Activated naive CD8-positive, alpha-beta T cell treated with anti-CD3 and anti-CD28 coated beads for 36 hours (primary cell): ENCODE data around the gene ZDHHC17. TPM values are rescaled to one million over a fixed set of nuclear protein-coding genes. Genes with fewer than 3 reads are reported as not detected.

ENCODE experiments used
- DNase-seq: peaks from one replicate; pipeline ENCODE4 v3.0.0; 2021
- H3K27ac Mint-ChIP-seq: one replicate; pipeline ENCODE4 v1.8.0; 2022; ENCODE audit warnings: mild to moderate bottlenecking, moderate library complexity, mixed read lengths
- H3K27me3 Mint-ChIP-seq: one replicate; pipeline ENCODE4 v1.8.0; 2022; ENCODE audit warnings: mild to moderate bottlenecking, mixed read lengths
- H3K36me3 Mint-ChIP-seq: one replicate; pipeline ENCODE4 v1.8.0; 2021; ENCODE audit warnings: mild to moderate bottlenecking, mixed read lengths
- H3K4me1 Mint-ChIP-seq: one replicate; pipeline ENCODE4 v1.8.0; 2021; ENCODE audit warnings: mixed read lengths
- H3K4me3 Mint-ChIP-seq: one replicate; pipeline ENCODE4 v1.8.0; 2022; ENCODE audit warnings: mild to moderate bottlenecking, moderate library complexity, mixed read lengths
- H3K9me3 Mint-ChIP-seq: one replicate; pipeline ENCODE4 v1.8.0; 2022; ENCODE audit warnings: mixed read lengths
- total RNA-seq, 2 experiments: library from RNA; stranded (reverse); gene quantifications; one replicate each; pipeline ENCODE4 v1.2.3, GENCODE V29; 2021

ZDHHC17 gene
- total RNA-seq, 2 experiments from 2014 or later: 17.2 to 19.2 TPM

DNA sequence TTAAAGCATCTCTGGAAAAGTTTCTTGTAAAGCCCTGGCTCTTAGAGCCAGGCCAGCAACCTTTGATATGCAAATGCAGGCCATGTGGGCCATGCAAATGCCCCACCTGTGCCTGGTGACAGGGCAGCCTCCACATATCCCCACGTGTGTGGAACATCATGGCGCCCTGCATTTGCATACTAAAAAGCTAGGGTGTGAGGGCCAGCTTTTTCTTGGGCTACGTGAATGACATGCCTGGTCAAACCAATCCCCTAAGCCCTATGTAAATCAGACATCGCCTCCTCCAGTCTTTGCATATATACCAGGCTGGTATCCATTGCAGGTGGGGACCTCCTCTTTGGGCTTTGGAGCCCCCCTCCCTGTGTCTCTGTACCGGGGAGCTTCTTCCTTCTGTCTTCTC lies 108.5 kb downstream of the ZDHHC17 start:
- Mint-ChIP-seq H3K9me3 (no peaks in the 10 kb centered on the region), H3K27ac (no peak overlapping the region), H3K4me1 (peaks cover under 1% of the 10 kb centered on the region), H3K4me3 (no peak overlapping the region), H3K36me3 (no peaks in the 10 kb centered on the region), H3K27me3 (peaks cover 40% of the 10 kb centered on the region)
- no peak for DNase-seq

DNA sequence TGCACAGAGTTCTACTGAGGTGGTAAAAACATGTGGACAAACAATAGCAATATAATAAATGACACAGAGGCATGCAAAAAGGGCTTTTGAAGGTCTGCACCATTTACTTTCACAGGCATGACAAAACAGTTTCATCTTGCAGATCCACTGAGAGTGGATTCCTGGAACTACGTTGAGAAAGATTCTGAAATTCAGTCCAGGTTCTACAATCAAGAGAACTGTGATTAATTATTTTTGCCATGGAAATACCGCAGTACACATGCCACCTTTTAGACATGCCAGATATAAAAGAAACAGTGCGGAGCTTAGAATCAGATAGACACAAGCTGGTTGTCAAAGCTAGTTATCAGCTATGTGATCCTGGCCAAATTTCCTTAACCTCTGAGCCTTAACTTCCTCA lies 110.1 kb downstream of the ZDHHC17 start:
- DNase-seq: no peak
- no peak overlapping the region for H3K27ac Mint-ChIP-seq
- peaks cover 6% of the 10 kb centered on the region for H3K4me1 Mint-ChIP-seq
- no peaks in the 10 kb centered on the region for H3K9me3 Mint-ChIP-seq
- H3K4me3 Mint-ChIP-seq: no peak overlapping the region
- peaks cover 46% of the 10 kb centered on the region for H3K27me3 Mint-ChIP-seq
- H3K36me3 Mint-ChIP-seq: no peaks in the 10 kb centered on the region

DNA sequence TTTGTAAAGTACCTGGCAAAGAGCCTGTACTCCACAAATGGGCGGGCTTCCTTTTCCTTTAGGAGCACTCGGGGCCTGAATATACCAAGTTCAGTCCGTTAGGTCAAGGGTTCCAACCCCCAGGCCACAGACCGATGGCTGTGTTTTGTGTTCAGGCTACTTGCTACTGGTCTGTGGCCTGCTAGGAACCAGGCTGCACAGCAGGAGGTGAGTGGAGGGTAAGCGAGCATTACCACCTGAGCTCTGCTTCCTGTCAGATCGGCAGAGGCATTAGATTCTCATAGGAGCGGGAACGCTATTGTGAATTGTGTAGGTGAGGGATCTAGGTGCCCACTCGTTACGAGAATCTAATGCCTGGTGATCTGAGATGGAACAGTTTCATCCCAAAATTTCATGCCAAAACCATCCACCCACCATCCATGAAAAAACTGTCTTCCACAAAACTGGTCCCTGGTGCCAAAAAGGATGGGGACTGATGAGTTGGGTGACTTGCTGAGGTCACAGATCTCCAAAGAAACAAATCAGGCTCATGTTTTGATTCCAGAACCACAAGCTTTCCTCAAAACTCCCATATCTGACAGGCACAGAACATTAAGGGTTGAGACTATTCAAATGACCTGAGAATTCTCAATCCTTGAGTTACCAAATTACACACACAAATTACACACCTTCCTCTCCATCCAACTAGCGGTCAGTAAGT lies 110.7 kb downstream of the ZDHHC17 start:
- Mint-ChIP-seq H3K27ac (no peak overlapping the region), H3K4me1 (peaks cover 10% of the 10 kb centered on the region), H3K27me3 (peaks cover 44% of the 10 kb centered on the region), H3K9me3 (no peaks in the 10 kb centered on the region), H3K36me3 (no peaks in the 10 kb centered on the region), H3K4me3 (no peak overlapping the region)
- DNase-seq: no peak

DNA sequence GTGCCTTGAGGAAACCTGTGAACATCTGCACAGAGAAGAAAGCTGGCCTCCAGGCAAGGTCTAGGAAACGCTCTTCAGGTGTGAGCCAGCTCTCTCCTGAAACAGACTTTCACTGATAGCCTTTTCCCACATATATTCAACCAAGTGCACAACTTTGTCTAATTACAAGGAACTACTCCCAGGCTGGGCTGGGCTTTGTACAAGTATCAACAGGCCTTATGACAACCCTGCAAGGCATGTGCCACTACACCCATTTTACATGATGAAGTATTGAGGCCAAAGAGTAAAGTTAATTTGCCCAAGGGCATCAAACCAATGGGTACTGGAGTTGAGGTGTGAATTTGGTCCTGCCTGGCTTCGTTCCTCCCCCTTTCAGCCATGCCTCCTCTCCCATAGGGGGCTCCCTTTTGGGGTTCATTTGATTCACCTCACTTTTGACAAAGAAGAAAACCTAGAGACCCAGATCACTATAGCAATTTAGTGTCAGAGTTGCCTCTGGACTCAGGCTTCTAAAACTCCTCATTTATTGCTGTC lies 112.8 kb downstream of the ZDHHC17 start:
- H3K4me3 Mint-ChIP-seq: no peak overlapping the region
- no peaks in the 10 kb centered on the region for H3K9me3 Mint-ChIP-seq
- no peak for DNase-seq
- H3K36me3 Mint-ChIP-seq: no peaks in the 10 kb centered on the region
- peaks cover 11% of the 10 kb centered on the region for H3K4me1 Mint-ChIP-seq
- H3K27me3 Mint-ChIP-seq: peaks cover 51% of the 10 kb centered on the region
- no peak overlapping the region for H3K27ac Mint-ChIP-seq

DNA sequence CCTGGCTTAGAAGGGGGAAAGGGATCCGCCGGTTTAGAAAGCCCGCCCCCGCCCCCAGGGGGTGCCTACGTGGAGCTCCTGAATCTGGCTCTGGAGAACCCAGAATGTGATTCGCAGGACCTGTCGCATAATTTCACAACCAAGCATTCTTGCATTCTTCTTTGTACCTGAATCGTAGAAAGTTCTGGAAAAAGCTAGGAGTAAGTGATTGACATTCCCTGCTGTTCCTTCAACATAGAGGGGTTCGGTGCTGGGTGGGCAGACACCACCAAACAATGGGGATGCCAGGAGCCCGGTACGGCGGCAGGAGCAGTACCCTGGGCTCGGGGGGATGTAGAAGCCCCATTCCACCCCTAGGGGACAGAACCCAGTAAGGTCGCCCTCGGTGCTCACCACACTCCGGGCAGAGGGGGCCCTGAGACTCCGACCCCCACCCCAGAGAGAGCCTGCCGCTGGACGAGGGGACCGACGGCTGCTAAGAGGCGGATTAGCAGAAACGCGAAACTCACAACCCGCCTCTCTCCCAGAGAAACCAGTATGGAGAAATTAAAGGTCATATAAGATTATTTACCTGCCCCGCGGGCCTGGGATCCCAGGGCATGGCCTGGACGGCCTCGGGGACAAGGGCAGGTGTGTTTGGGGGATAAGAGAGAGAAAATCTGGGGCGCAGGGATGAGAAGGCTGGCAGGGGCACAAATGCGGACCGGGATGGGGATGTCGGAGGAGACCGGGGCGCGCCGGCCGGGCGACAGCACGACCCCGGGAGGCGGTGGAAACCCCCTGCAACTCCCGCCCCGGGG lies 114.4 kb downstream of the ZDHHC17 start:
- peak overlapping the region; percentile 92 for H3K4me3 Mint-ChIP-seq
- peak overlapping the region; percentile 72 for H3K27ac Mint-ChIP-seq
- no peaks in the 10 kb centered on the region for H3K9me3 Mint-ChIP-seq
- H3K4me1 Mint-ChIP-seq: peaks cover 11% of the 10 kb centered on the region
- peaks cover 51% of the 10 kb centered on the region for H3K27me3 Mint-ChIP-seq
- H3K36me3 Mint-ChIP-seq: no peaks in the 10 kb centered on the region
- peak; percentile 18 for DNase-seq

DNA sequence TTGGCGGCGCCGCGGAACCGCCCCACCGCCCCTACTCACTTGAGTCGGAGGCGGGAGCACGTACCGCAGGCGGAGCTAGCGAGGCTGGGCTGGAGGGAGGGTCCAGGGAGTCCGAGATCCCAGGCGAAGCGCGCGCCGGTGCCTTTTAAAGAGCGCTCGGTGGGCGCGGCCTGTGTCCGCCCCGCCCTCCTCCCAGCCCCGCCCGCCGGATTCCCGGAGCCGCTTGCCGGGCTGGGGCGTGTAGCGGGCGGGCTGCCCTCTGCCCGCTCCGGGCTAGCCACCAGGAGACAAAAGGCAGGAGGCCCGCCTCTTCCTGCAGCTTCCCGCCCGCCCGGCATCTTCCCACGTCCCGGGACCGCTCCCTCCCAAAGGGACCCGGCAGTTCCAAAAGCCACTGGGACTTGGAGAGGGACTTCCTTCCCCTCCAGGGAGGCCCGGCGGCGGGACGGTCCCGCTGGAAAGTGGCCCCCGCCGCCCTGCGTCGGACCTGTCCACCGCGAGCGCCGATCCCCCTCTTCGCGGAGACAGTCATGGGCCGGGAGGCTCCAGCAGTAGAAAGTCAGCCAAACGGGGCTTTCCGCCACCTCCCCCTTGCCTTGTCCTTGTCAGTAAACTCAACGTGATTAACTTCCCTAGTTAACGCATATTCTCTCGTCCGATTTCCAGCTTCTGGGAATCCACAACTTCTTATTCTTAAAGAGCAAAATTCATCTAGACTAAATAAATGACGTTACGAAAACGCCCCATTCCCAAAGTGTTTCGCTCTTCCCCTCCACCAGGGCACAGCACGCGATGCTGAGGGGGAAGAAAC lies 115.2 kb downstream of the ZDHHC17 start, which contains the start of gene CSRP2:
Gene CSRP2, minus strand, starts transcription at position 121 of the 811 bp plus-strand sequence. CDS start 12,759 bp downstream, outside the sequence.
- Mint-ChIP-seq H3K9me3 (no peaks in the 10 kb centered on the region), H3K4me1 (peaks cover 11% of the 10 kb centered on the region), H3K27me3 (peaks cover 55% of the 10 kb centered on the region), H3K27ac (peak within 1 kb of the TSS; percentile 72), H3K4me3 (peak within 1 kb of the TSS; percentile 92), H3K36me3 (no peaks in the 10 kb centered on the region)
- DNase-seq: peak; percentile 74

DNA sequence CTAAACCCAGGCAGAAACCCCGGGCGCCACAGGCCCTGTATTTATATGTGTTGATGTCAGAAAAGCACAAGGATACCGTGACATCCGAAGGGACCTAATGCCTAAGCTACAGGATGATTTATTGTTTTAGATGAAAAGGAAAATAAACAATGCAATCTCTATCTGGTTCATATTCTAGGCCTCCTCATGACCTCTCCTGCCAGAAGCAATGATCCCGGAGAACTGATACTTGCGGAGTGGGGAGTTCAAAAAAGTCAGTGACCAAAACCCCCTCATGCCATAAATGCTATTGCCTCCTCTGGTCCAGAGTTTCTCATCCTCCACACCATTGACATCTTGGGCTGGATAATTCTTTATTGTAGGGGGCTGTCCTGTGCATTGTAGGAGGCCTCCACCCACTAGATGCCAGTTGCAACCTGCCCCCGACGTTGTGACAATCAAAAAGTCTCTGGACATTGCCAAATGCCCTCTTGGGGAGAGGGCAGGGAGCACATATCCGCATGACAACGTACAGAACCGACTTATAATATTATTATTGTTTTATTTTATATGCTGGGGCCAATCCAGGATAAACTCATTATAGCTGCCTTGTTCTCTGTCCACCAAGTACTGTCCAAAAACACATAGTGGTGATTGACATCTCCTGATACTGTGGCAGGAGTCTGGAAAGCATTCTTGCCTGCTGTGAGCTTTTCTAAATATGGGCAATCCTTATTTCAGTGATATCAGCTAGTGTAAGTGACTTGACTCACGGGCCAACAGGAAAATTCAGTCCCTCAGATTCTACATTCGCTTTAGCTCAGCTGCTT lies 116.0 kb downstream of the ZDHHC17 start:
- peaks cover 11% of the 10 kb centered on the region for H3K4me1 Mint-ChIP-seq
- H3K27me3 Mint-ChIP-seq: peaks cover 52% of the 10 kb centered on the region
- DNase-seq: no peak
- no peaks in the 10 kb centered on the region for H3K9me3 Mint-ChIP-seq
- H3K36me3 Mint-ChIP-seq: no peaks in the 10 kb centered on the region
- H3K4me3 Mint-ChIP-seq: peak overlapping the region; percentile 82
- no peak overlapping the region for H3K27ac Mint-ChIP-seq

DNA sequence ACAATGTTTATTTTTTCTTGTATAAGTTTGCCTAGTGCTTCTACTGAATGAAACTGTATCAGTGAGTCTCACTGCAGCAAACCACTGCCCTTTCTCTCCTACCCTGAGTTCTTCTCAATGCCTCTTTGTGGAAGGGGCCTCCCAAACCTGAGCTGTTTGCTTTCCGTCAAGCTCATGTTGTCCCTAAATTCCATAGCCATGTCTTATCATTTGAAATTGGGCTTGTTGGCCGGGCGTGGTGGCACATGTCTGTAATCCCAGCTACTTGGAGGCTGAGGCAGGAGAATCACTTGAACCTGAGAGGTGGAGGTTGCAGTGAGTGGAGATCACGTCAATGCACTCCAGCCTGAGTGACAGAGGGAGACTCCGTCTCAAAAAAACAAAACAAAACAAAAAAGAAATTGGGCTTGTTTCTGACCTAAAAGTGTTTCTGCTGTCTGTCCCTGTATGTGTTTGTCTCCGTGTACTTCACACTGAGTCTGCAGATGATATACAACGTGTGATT lies 116.7 kb downstream of the ZDHHC17 start:
- no peak for DNase-seq
- H3K9me3 Mint-ChIP-seq: no peaks in the 10 kb centered on the region
- H3K4me1 Mint-ChIP-seq: peaks cover 11% of the 10 kb centered on the region
- peaks cover 52% of the 10 kb centered on the region for H3K27me3 Mint-ChIP-seq
- H3K27ac Mint-ChIP-seq: no peak overlapping the region
- no peaks in the 10 kb centered on the region for H3K36me3 Mint-ChIP-seq
- no peak overlapping the region for H3K4me3 Mint-ChIP-seq

DNA sequence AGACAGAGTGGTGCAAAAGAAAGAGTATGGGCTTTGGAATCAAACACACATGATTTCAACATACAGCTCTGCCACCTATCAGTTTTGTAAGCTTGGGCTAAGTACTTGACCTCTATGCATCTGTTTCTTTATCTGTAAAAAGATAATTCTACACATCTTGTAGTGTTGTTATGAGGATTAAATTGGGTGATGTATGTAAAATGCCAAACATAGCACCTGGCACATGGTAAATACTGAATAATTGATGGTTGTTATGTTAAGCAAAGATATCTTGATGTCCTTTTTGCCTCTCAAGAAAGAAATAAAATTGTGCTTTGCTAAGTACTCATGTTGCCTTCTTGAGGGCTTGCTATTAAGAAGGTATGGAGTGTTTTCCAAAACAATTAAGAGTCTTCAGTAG lies 117.2 kb downstream of the ZDHHC17 start:
- peaks cover 49% of the 10 kb centered on the region for H3K27me3 Mint-ChIP-seq
- H3K27ac Mint-ChIP-seq: no peak overlapping the region
- H3K4me3 Mint-ChIP-seq: no peak overlapping the region
- no peaks in the 10 kb centered on the region for H3K9me3 Mint-ChIP-seq
- H3K4me1 Mint-ChIP-seq: peaks cover 11% of the 10 kb centered on the region
- no peaks in the 10 kb centered on the region for H3K36me3 Mint-ChIP-seq
- no peak for DNase-seq

DNA sequence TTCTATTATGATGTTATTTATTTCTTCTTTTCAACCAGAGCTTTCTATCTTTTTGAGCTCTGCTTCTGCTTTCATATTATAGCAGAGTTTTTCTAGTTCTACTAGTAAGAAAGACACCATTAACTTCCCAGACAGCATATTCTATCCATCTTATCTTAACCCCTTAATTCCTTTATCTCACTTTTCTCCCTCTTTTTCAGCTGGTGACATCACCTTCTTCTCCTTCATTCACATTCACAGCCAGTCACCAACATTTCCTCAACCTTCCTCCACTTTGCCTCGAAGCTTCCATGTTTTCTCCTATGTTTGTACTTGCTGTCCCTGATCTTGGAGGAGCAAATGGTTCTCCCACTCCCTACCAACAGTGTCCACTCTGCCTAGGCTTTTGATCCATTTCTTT lies 118.5 kb downstream of the ZDHHC17 start:
- Mint-ChIP-seq H3K9me3 (no peaks in the 10 kb centered on the region), H3K36me3 (no peaks in the 10 kb centered on the region), H3K27ac (no peak overlapping the region), H3K4me1 (peaks cover 11% of the 10 kb centered on the region), H3K4me3 (no peak overlapping the region), H3K27me3 (peaks cover 36% of the 10 kb centered on the region)
- DNase-seq: no peak

DNA sequence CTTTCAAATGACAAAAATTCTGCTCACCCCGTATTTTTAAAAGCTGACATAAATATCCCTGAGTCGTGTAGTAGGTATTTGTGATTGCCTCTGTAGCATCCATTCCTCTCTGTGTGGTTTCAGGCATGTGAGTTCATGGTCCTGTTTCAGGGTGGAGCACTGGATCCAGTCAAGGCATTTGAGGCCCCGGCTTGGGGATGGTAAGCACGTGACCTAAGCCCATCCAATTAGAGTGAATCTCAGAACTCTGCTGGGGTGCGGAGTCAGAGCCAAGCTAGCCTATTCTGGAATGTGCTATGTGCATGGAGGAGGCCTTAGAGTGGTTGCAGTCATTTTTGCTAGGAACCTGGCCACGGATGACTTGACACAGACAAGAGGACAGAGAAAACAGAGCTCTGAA lies 119.2 kb downstream of the ZDHHC17 start:
- DNase-seq: no peak
- H3K4me1 Mint-ChIP-seq: peaks cover 8% of the 10 kb centered on the region
- peaks cover 29% of the 10 kb centered on the region for H3K27me3 Mint-ChIP-seq
- no peak overlapping the region for H3K4me3 Mint-ChIP-seq
- no peak overlapping the region for H3K27ac Mint-ChIP-seq
- no peaks in the 10 kb centered on the region for H3K36me3 Mint-ChIP-seq
- no peaks in the 10 kb centered on the region for H3K9me3 Mint-ChIP-seq

DNA sequence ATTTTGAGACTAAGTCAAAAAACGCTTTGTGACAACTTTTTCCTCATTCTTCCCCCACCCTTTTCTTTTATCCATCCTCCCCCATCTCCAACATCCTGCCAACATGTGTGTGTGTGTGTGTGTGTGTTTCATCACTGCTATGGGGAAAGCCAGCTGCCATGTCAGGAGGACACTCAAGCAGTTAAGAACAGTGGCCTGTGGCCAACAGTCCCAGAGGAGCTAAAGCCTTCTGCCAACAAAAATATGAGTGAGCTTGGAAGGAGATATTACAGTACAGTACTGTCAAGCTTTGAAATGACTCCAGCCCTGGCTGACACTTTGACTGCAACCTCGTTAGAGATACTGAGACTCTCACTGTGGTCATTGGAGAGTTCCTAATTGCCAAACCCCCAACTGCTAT lies 119.9 kb downstream of the ZDHHC17 start:
- DNase-seq: no peak
- Mint-ChIP-seq H3K9me3 (no peaks in the 10 kb centered on the region), H3K36me3 (no peaks in the 10 kb centered on the region), H3K27ac (no peak overlapping the region), H3K27me3 (peaks cover 23% of the 10 kb centered on the region), H3K4me3 (no peak overlapping the region), H3K4me1 (peaks cover 5% of the 10 kb centered on the region)

DNA sequence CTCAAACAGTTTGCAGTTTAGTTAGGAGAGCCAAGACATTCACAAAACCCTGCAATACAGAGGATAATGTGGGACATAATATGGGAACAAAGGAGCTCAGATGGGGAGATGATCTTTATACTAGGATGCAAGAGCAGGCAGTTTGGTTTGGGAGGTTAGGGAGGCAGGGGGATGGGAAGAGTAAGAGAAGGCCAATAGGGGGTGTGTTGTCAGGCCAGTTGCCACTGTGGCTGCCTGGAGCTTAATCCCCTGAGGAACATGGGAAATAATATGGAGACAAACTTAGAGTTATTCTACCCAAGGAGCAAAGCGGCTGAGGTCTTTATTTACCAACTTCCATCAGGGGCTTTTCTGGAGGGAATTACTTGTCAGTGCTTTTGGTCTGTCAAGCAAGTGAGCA lies 124.9 kb downstream of the ZDHHC17 start:
- Mint-ChIP-seq H3K36me3 (no peaks in the 10 kb centered on the region), H3K4me3 (no peak overlapping the region), H3K27ac (no peak overlapping the region), H3K9me3 (no peaks in the 10 kb centered on the region), H3K27me3 (peaks cover 8% of the 10 kb centered on the region), H3K4me1 (peaks cover 14% of the 10 kb centered on the region)
- DNase-seq: no peak
